Measurements from ENCODE around the gene DOK4. TPM values are rescaled to one million over a fixed set of nuclear protein-coding genes. Genes with fewer than 3 reads are reported as not detected.

Gene DOK4
- total and polyA plus RNA-seq, 2 donors (not counting 1 experiment from before 2014, with no cell fraction given) = 1.6 to 2.5 TPM

DNA sequence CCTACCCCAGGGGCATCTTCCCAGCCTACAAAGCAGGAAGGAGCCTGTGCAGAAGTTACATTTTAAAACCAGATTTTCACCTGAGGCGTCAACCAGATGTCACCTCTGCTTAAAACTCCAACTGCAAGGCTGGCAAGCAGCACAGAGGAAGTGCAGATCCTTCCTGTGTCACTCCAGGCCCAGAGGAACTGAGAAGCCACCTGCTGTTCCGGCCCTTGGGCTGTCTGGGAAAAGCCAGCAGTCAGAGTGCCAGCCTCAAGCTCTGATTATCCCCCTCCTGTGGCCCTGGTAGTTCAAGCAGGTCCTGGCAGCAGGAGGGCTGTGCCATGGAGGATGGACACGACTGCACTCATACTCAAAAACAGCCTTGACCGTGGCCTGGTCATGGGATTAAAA is 13.6 kb downstream of the DOK4 start:
- ATAC-seq (ENCODE audit: low read depth) = no peak
- CTCF ChIA-PET = interaction anchor here (0.7 kb wide), 1 partner anchor 48 kb away, joined by 3 read pairs; no protein-coding TSS in a partner anchor

DNA sequence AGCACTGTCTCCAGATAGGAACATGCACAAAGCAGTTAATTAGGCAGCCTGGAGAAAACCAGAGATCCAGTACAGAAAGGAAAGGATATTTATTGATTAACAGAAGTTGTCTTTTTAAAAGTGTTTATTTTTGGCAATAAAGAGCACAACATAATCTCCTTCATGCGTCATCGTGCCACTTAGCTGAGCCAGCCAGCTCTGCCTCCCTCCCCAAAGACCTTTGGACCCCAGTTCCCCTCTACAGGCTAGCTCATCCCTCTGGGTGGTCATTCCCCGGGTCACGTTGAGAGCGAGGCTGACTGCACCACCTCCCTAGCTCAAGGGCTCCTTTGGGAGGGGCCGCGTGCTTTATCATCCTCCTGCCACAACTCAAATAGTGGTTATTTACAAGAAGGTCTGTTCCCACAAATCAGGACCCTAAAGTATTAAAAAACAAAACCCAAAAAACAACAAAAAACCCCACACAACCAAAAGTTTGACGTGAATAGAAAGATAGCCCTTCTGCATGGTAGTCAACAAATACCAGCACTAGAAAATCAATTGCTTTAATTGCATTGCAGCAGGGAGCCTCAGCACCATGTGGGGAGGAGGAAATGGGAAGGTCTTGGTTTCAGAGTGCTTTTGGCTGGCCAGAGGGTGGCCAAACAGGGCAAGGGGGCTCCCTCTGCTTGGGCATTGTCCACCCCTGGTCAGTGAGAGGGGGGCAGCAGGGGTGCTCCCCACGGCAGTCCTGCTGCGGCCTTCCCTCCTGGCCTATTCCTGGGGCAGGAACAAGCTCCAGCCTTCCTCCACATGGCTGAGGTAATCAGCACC is 14.2 kb downstream of the DOK4 start:
- H3K4me1 ChIP-seq (ENCODE audit: control insufficient read depth in 2 of 2, insufficient read depth in 2 of 2, low read length in 2 of 2) = peaks cover 10 to 19% of the 10 kb centered on the region in 2 donors
- H3K27me3 Mint-ChIP-seq = no peaks in the 10 kb centered on the region
- ATAC-seq (ENCODE audit: low read depth) (no peak), DNase-seq (no peak)
- no peaks in the 10 kb centered on the region for H3K79me2 ChIP-seq (ENCODE audit: control insufficient read depth, insufficient read depth, low read length)
- H3K9me3 Mint-ChIP-seq (ENCODE audit: insufficient read depth) = no peaks in the 10 kb centered on the region
- POLR2A ChIA-PET = interaction anchor here (0.6 kb wide), 1 partner anchor 41 kb away, joined by 4 read pairs; no protein-coding TSS in a partner anchor
- peaks cover 7 to 54% of the 10 kb centered on the region in 2 experiments for H3K36me3 ChIP-seq (replicated peaks in 1 of 2; ENCODE audit: control extremely low read depth in 1 of 2, control insufficient read depth in 1 of 2, extremely low read depth in 1 of 2, insufficient read depth in 2 of 2, low read length in 1 of 2)
- H3K27me3 ChIP-seq (replicated peaks in 1 of 4; ENCODE audit: control extremely low read depth in 1 of 4, control insufficient read depth in 3 of 4, insufficient read depth in 4 of 4, low read length in 3 of 4) = peaks cover 0 to 3% (median 0%) of the 10 kb centered on the region in 4 experiments
- H2AFZ ChIP-seq (ENCODE audit: insufficient read depth, low read depth, low read length, poor library complexity, severe bottlenecking) = no peak overlapping the region
- 80% methylated on average over 7 of the region's 10 CpGs for WGBS (ENCODE audit: insufficient coverage)
- no peak overlapping the region for H3K4me2 ChIP-seq (replicated peaks; ENCODE audit: low read depth, low read length, poor library complexity, severe bottlenecking)
- H3K9ac ChIP-seq (ENCODE audit: low read length) = no peak overlapping the region
- no peaks in the 10 kb centered on the region for H3K9me3 ChIP-seq (ENCODE audit: control extremely low read depth in 1 of 3, control insufficient read depth in 2 of 3, insufficient read depth in 1 of 3, low read length in 2 of 3)
- intact Hi-C loops (cut with micrococcal nuclease) = no loop called here
- H3K27ac Mint-ChIP-seq = no peak overlapping the region
- peaks cover 14% of the 10 kb centered on the region for H3K4me1 Mint-ChIP-seq
- H4K20me1 ChIP-seq (ENCODE audit: control insufficient read depth, insufficient read depth, low read length, poor library complexity, severe bottlenecking) = no peaks in the 10 kb centered on the region
- no peak for TF ChIP-seq EZH2 (IDR thresholded peaks at IDR 0.05; ENCODE audit: borderline replicate concordance, insufficient read depth, low read depth, low read length, poor library complexity, severe bottlenecking)
- no peak for TF ChIP-seq CTCF (IDR thresholded peaks at IDR 0.05)
- H3K27ac ChIP-seq (ENCODE audit: low read length in 2 of 2) = no peak overlapping the region
- no peak overlapping the region for H3K4me3 Mint-ChIP-seq
- no peak overlapping the region for H3K4me3 ChIP-seq (ENCODE audit: control extremely low read depth in 1 of 5, extremely low read depth in 1 of 5, insufficient read depth in 1 of 5, low read depth in 2 of 5, low read length in 4 of 5)
- CTCF ChIA-PET = interaction anchor here (0.7 to 0.9 kb wide), 2 partner anchors 48 kb away, joined by 3 read pairs; no protein-coding TSS in a partner anchor

More for the DNA sequence above, 13.6 kb downstream of the DOK4 start:
- Mint-ChIP-seq H3K27me3 (no peaks in the 10 kb centered on the region), H3K9me3 (ENCODE audit: insufficient read depth) (no peaks in the 10 kb centered on the region), H3K4me1 (peaks cover 16% of the 10 kb centered on the region), H3K27ac (no peak overlapping the region), H3K4me3 (no peak overlapping the region)
- H3K27me3 ChIP-seq (replicated peaks in 1 of 4; ENCODE audit: control extremely low read depth in 1 of 4, control insufficient read depth in 3 of 4, insufficient read depth in 4 of 4, low read length in 3 of 4) = peaks cover 0 to 4% (median 0%) of the 10 kb centered on the region in 4 experiments
- peaks cover 7 to 48% of the 10 kb centered on the region in 2 experiments for H3K36me3 ChIP-seq (replicated peaks in 1 of 2; ENCODE audit: control extremely low read depth in 1 of 2, control insufficient read depth in 1 of 2, extremely low read depth in 1 of 2, insufficient read depth in 2 of 2, low read length in 1 of 2)
- DNase-seq = no peak
- POLR2A ChIA-PET = no interaction called here
- no peak overlapping the region for H3K4me3 ChIP-seq (ENCODE audit: control extremely low read depth in 1 of 5, extremely low read depth in 1 of 5, insufficient read depth in 1 of 5, low read depth in 2 of 5, low read length in 4 of 5)
- peaks cover 10 to 23% of the 10 kb centered on the region in 2 donors for H3K4me1 ChIP-seq (ENCODE audit: control insufficient read depth in 2 of 2, insufficient read depth in 2 of 2, low read length in 2 of 2)
- no peaks in the 10 kb centered on the region for H4K20me1 ChIP-seq (ENCODE audit: control insufficient read depth, insufficient read depth, low read length, poor library complexity, severe bottlenecking)
- no peaks in the 10 kb centered on the region for H3K79me2 ChIP-seq (ENCODE audit: control insufficient read depth, insufficient read depth, low read length)
- H3K9me3 ChIP-seq (ENCODE audit: control extremely low read depth in 1 of 3, control insufficient read depth in 2 of 3, insufficient read depth in 1 of 3, low read length in 2 of 3) = no peaks in the 10 kb centered on the region
- 26% methylated on average over 2 of the region's 4 CpGs for WGBS (ENCODE audit: insufficient coverage)
- TF ChIP-seq EZH2 (IDR thresholded peaks at IDR 0.05; ENCODE audit: borderline replicate concordance, insufficient read depth, low read depth, low read length, poor library complexity, severe bottlenecking) = no peak
- H3K9ac ChIP-seq (ENCODE audit: low read length) = no peak overlapping the region
- intact Hi-C loops (cut with micrococcal nuclease) = no loop called here
- no peak overlapping the region for H3K4me2 ChIP-seq (replicated peaks; ENCODE audit: low read depth, low read length, poor library complexity, severe bottlenecking)
- H2AFZ ChIP-seq (ENCODE audit: insufficient read depth, low read depth, low read length, poor library complexity, severe bottlenecking) = no peak overlapping the region
- no peak overlapping the region for H3K27ac ChIP-seq (ENCODE audit: low read length in 2 of 2)
